HL-60 (cell line): ENCODE results near the gene LTB4R2.

Experiments used
- GABPA ChIP-seq: IDR thresholded peaks from 2 replicates; pipeline ENCODE4 v1.6.1; 2012; ENCODE audit warnings: low read depth
- POLR2AphosphoS5 ChIP-seq: IDR thresholded peaks from 2 replicates; pipeline ENCODE4 v1.6.1; 2012; ENCODE audit warnings: low read depth
- SPI1 ChIP-seq: IDR thresholded peaks from 2 replicates; pipeline ENCODE4 v1.6.1; 2012; ENCODE audit warnings: low read depth, mild to moderate bottlenecking, borderline replicate concordance
- TF ChIP-seq, protein P1 (sequence below): IDR thresholded peaks from one replicate; pipeline ENCODE4 v1.5.1; 2011; ENCODE audit warnings: low read length, control low read depth, inconsistent platforms; ENCODE audit not compliant: insufficient read depth
- TF ChIP-seq, protein P2 (sequence below): IDR thresholded peaks from 2 replicates; pipeline ENCODE4 v1.6.1; 2012; ENCODE audit warnings: low read depth; ENCODE audit not compliant: insufficient replicate concordance

DNA sequence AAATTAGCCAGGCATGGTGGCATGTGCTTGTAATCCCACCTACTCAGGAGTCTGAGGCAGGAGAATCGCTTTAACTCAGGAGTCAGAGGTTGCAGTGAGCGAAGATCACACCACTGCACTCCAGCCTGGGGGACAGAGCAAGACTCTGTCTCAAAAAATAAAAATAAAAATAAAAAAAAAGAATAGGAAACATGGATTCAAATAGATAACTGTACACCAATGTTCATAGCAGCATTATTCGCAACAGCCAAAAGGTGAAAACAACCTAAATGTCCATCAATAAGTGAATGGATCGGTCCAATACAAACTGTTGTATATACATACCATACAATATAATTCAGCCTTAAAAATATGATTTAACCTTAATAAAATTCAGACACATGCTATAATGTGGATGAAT, 32.9 kb downstream of the LTB4R2 start:
- TF ChIP-seq, protein P1, sequence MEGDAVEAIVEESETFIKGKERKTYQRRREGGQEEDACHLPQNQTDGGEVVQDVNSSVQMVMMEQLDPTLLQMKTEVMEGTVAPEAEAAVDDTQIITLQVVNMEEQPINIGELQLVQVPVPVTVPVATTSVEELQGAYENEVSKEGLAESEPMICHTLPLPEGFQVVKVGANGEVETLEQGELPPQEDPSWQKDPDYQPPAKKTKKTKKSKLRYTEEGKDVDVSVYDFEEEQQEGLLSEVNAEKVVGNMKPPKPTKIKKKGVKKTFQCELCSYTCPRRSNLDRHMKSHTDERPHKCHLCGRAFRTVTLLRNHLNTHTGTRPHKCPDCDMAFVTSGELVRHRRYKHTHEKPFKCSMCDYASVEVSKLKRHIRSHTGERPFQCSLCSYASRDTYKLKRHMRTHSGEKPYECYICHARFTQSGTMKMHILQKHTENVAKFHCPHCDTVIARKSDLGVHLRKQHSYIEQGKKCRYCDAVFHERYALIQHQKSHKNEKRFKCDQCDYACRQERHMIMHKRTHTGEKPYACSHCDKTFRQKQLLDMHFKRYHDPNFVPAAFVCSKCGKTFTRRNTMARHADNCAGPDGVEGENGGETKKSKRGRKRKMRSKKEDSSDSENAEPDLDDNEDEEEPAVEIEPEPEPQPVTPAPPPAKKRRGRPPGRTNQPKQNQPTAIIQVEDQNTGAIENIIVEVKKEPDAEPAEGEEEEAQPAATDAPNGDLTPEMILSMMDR: no peak
- TF ChIP-seq POLR2AphosphoS5 (no peak), SPI1 (no peak), GABPA (no peak)
- TF ChIP-seq, protein P2, sequence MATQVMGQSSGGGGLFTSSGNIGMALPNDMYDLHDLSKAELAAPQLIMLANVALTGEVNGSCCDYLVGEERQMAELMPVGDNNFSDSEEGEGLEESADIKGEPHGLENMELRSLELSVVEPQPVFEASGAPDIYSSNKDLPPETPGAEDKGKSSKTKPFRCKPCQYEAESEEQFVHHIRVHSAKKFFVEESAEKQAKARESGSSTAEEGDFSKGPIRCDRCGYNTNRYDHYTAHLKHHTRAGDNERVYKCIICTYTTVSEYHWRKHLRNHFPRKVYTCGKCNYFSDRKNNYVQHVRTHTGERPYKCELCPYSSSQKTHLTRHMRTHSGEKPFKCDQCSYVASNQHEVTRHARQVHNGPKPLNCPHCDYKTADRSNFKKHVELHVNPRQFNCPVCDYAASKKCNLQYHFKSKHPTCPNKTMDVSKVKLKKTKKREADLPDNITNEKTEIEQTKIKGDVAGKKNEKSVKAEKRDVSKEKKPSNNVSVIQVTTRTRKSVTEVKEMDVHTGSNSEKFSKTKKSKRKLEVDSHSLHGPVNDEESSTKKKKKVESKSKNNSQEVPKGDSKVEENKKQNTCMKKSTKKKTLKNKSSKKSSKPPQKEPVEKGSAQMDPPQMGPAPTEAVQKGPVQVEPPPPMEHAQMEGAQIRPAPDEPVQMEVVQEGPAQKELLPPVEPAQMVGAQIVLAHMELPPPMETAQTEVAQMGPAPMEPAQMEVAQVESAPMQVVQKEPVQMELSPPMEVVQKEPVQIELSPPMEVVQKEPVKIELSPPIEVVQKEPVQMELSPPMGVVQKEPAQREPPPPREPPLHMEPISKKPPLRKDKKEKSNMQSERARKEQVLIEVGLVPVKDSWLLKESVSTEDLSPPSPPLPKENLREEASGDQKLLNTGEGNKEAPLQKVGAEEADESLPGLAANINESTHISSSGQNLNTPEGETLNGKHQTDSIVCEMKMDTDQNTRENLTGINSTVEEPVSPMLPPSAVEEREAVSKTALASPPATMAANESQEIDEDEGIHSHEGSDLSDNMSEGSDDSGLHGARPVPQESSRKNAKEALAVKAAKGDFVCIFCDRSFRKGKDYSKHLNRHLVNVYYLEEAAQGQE: no peak
